Esophagus muscularis mucosa (tissue), 4 donors: ENCODE data around the gene RNF220. TPM values are rescaled to one million over a fixed set of nuclear protein-coding genes. Genes with fewer than 3 reads are reported as not detected.

Experiments used
- DNase-seq: peaks from one replicate; pipeline ENCODE4 v3.0.0-alpha.2; 2017; ENCODE audit errors: extremely low spot score
- H3K27ac ChIP-seq, 4 donors: fragments of 200-600 bp; sonication (generic); replicated peaks in 1 of 4; 1 replicate in 3 of 4; 2 replicates in 1 of 4; pipeline ENCODE4 v1.5.1; 2016 to 2019; ENCODE audit warnings: mild to moderate bottlenecking in 1 of 4
- H3K27me3 ChIP-seq, 4 donors: fragments of 200-600 bp; sonication (generic); one replicate each; pipeline versions ENCODE4 v1.5.1 to v1.6.0; 2016 to 2019
- H3K36me3 ChIP-seq, 4 donors: fragments of 200-600 bp; sonication (generic); one replicate each; pipeline ENCODE4 v1.5.1; 2016 to 2019
- H3K4me1 ChIP-seq, 4 donors: fragments of 200-600 bp; sonication (generic); one replicate each; pipeline ENCODE4 v1.5.1; 2016 to 2019
- H3K4me3 ChIP-seq, 4 donors: fragments of 200-600 bp; sonication (generic); 1 replicate in 2 of 4; 2 replicates in 2 of 4; pipeline ENCODE4 v1.5.1; 2016 to 2019; ENCODE audit warnings: mild to moderate bottlenecking in 4 of 4, moderate library complexity in 1 of 4
- H3K9me3 ChIP-seq, 4 donors: fragments of 200-600 bp; sonication (generic); 1 replicate in 3 of 4; 2 replicates in 1 of 4; pipeline ENCODE4 v1.5.1; 2016 to 2019
- CTCF ChIP-seq, 3 experiments: fragments of 200-600 bp in 2 of 3; fragments of 450-650 bp in 1 of 3; sonication (generic) in 2 of 3; IDR thresholded peaks; one replicate each; pipeline ENCODE4 v1.5.1; 2017 to 2019; ENCODE audit warnings: antibody characterized with exemption in 3 of 3, mild to moderate bottlenecking in 2 of 3, moderate library complexity in 1 of 3
- EP300 ChIP-seq: sonication (generic); formaldehyde crosslinking; IDR thresholded peaks from one replicate; pipeline ENCODE4 v1.6.1; 2017; ENCODE audit warnings: antibody characterized with exemption
- POLR2A ChIP-seq: fragments of 450-650 bp; IDR thresholded peaks from one replicate; pipeline ENCODE4 v1.6.1; 2017; ENCODE audit warnings: antibody characterized with exemption, moderate library complexity, mild to moderate bottlenecking, low read depth
- POLR2AphosphoS5 ChIP-seq, 2 donors: sonication (generic); formaldehyde crosslinking; IDR thresholded peaks; one replicate each; pipeline ENCODE4 v1.6.1; 2017; ENCODE audit warnings: antibody characterized with exemption in 2 of 2
- WGBS: methylation state at CpG from one replicate; pipeline ENCODE4 v1.1.5; 2018; 5-methylcytosine and 5-hydroxymethylcytosine counted together
- intact Hi-C: fragments of 100-400 bp; cut with DNase I; formaldehyde crosslinking; loops from one replicate; pipeline ENCODE4 v1.15.1; 2023
- total RNA-seq, 4 donors: library from RNA; depleted of rRNA; stranded (reverse); fragments of >200 nt; gene quantifications; one replicate each; pipeline versions ENCODE4 v1.1.0 to v1.2.1, GENCODE V29; 2016

RNF220 gene
- total RNA-seq, 4 donors from 2014 or later = 112 to 157 (median 126) TPM

GRCh38 chr1:44442791-44443190 lies 37.7 kb downstream of the RNF220 start:
- Histone ChIP-seq H3K9me3 (no peaks in the 10 kb centered on the region), H3K4me3 (no peak overlapping the region), H3K27me3 (peaks cover 0 to 2% (median 0%) of the 10 kb centered on the region in 4 donors), H3K27ac (no peak overlapping the region), H3K4me1 (no peaks in the 10 kb centered on the region), H3K36me3 (no peaks in the 10 kb centered on the region)
- no peak for DNase-seq
- intact Hi-C loops = no loop called here
- 82% methylated on average over 1 of the region's 1 CpG for WGBS
- TF ChIP-seq EP300 = no peak
- no peak for TF ChIP-seq CTCF (IDR thresholded peaks at IDR 0.05)
- no peak for TF ChIP-seq POLR2AphosphoS5 (IDR thresholded peaks at IDR 0.05)
- no peak for TF ChIP-seq POLR2A

- H3K27me3 ChIP-seq = peaks cover 0 to 9% (median 0%) of the 10 kb centered on the region in 4 donors
- H3K4me3 ChIP-seq = no peak overlapping the region
- DNase-seq = no peak
- WGBS = 81% methylated on average over 6 of the region's 6 CpGs
- H3K4me1 ChIP-seq = no peaks in the 10 kb centered on the region
- H3K36me3 ChIP-seq = no peaks in the 10 kb centered on the region
- no peaks in the 10 kb centered on the region for H3K9me3 ChIP-seq
- intact Hi-C loops = no loop called here
- H3K27ac ChIP-seq = no peak overlapping the region
- no peak for TF ChIP-seq POLR2A
- TF ChIP-seq CTCF (IDR thresholded peaks at IDR 0.05) = no peak
- TF ChIP-seq POLR2AphosphoS5 (IDR thresholded peaks at IDR 0.05) = no peak
- TF ChIP-seq EP300 = no peak
Observed at GRCh38 chr1:44447051-44447810, 42.2 kb downstream of the RNF220 start.

GRCh38 chr1:44453798-44454349 lies 48.8 kb downstream of the RNF220 start:
- intact Hi-C loops = no loop called here
- H3K4me3 ChIP-seq = no peak overlapping the region
- H3K27me3 ChIP-seq = peaks cover 0 to 17% (median 0%) of the 10 kb centered on the region in 4 donors

GRCh38 chr1:44454704-44455103 lies 49.6 kb downstream of the RNF220 start:
- Histone ChIP-seq H3K9me3 (peaks cover 0 to 8% (median 0%) of the 10 kb centered on the region in 4 donors), H3K27ac (no peak overlapping the region), H3K4me3 (no peak overlapping the region), H3K4me1 (no peaks in the 10 kb centered on the region), H3K36me3 (no peaks in the 10 kb centered on the region), H3K27me3 (peaks cover 0 to 17% (median 0%) of the 10 kb centered on the region in 4 donors)
- no peak for DNase-seq
- TF ChIP-seq POLR2AphosphoS5 (IDR thresholded peaks at IDR 0.05) (no peak), POLR2A (no peak), CTCF (IDR thresholded peaks at IDR 0.05) (no peak), EP300 (no peak)
- intact Hi-C loops = no loop called here
- 98% methylated on average over 3 of the region's 3 CpGs for WGBS

More at GRCh38 chr1:44453798-44454349, 48.8 kb downstream of the RNF220 start:
- Histone ChIP-seq H3K27ac (no peak overlapping the region), H3K36me3 (no peaks in the 10 kb centered on the region), H3K4me1 (no peaks in the 10 kb centered on the region), H3K9me3 (peaks cover 0 to 8% (median 0%) of the 10 kb centered on the region in 4 donors)
- DNase-seq = no peak
- TF ChIP-seq POLR2A (no peak), POLR2AphosphoS5 (IDR thresholded peaks at IDR 0.05) (no peak), CTCF (IDR thresholded peaks at IDR 0.05) (no peak), EP300 (no peak)
